GM18511 (cell line): ENCODE data around the gene MAPK7.

ENCODE experiments used
- ATAC-seq: cut with Tn5 transposase; IDR thresholded peaks from one replicate; pipeline ENCODE4 v1.9.1; 2021; ENCODE audit warnings: mild to moderate bottlenecking, moderate library complexity; ENCODE audit not compliant: unreplicated experiment

The MAPK7 gene

GRCh38 chr17:19377602-19378415 is 489 bp upstream of the MAPK7 start:
- ATAC-seq = peak; percentile 92

DNA sequence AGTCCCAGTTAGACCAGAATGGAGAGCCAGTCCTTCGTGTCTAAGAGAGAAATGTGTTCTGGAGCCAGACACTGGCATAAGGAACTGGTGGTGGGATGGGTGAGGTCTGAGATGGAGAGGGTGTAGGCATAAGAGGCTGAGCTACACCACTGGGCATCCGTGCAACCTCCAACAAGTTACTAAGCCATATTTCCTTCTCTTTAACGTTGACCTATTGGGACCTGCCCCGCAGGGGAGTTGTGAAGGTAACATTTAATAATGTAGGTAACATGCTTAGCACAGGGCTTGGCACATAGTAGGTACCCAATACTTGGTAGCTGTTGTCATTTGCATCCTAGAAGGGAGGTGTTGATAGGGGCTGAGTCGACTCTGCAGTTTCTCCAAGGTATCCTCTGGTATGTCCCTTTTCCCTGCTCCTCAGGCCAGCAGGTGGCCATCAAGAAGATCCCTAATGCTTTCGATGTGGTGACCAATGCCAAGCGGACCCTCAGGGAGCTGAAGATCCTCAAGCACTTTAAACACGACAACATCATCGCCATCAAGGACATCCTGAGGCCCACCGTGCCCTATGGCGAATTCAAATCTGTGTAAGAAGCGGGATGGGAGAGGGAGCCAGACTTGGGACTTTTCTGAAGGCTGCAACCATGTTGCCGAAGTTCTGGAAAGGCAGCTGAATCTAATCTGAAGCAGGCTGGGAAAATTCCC is 1.2 kb downstream of the MAPK7 start:
- ATAC-seq = no peak

DNA sequence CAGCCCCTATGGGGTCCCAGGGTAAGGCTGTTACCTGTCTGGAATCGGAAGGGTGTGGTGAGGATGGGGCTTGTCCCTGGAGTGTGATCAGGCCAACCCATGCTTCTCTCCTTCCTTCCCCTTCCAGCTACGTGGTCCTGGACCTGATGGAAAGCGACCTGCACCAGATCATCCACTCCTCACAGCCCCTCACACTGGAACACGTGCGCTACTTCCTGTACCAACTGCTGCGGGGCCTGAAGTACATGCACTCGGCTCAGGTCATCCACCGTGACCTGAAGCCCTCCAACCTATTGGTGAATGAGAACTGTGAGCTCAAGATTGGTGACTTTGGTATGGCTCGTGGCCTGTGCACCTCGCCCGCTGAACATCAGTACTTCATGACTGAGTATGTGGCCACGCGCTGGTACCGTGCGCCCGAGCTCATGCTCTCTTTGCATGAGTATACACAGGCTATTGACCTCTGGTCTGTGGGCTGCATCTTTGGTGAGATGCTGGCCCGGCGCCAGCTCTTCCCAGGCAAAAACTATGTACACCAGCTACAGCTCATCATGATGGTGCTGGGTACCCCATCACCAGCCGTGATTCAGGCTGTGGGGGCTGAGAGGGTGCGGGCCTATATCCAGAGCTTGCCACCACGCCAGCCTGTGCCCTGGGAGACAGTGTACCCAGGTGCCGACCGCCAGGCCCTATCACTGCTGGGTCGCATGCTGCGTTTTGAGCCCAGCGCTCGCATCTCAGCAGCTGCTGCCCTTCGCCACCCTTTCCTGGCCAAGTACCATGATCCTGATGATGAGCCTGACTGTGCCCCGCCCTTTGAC is 2.4 kb downstream of the MAPK7 start:
- no peak for ATAC-seq

GRCh38 chr17:19381361-19381740 is 3.1 kb downstream of the MAPK7 start:
- ATAC-seq = no peak

DNA sequence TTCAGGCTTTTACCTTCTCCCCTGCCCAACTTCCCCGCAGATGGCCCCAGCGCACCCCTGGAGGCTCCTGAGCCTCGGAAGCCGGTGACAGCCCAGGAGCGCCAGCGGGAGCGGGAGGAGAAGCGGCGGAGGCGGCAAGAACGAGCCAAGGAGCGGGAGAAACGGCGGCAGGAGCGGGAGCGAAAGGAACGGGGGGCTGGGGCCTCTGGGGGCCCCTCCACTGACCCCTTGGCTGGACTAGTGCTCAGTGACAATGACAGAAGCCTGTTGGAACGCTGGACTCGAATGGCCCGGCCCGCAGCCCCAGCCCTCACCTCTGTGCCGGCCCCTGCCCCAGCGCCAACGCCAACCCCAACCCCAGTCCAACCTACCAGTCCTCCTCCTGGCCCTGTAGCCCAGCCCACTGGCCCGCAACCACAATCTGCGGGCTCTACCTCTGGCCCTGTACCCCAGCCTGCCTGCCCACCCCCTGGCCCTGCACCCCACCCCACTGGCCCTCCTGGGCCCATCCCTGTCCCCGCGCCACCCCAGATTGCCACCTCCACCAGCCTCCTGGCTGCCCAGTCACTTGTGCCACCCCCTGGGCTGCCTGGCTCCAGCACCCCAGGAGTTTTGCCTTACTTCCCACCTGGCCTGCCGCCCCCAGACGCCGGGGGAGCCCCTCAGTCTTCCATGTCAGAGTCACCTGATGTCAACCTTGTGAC is 3.6 kb downstream of the MAPK7 start:
- no peak for ATAC-seq

DNA sequence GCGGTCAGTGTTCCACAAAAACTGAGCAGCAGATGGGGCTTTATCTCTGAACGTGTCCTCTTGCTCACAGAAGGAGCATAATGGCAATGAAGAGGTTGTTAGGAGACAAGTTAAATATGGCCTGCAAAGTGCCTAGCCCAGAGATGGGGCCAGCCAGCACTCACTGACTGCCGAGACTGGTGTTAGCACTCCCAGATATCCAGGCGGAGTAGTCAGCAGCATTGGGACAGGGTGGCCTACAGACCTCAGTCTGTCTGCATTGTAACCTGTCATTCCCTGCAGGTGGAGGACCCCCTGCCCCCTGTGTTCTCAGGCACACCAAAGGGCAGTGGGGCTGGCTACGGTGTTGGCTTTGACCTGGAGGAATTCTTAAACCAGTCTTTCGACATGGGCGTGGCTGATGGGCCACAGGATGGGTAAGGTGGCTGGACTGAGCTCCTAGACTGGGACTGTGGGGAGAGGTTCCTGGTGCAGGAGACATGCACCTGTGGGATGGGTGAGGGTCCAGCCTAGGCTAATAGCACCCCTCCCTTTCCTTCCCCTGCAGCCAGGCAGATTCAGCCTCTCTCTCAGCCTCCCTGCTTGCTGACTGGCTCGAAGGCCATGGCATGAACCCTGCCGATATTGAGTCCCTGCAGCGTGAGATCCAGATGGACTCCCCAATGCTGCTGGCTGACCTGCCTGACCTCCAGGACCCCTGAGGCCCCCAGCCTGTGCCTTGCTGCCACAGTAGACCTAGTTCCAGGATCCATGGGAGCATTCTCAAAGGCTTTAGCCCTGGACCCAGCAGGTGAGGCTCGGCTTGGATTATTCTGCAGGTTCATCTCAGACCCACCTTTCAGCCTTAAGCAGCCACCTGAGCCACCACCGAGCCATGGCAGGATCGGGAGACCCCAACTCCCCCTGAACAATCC is 4.5 kb downstream of the MAPK7 start:
- ATAC-seq = no peak

- no peak for ATAC-seq
These were observed 5.6 kb downstream of the MAPK7 start for GRCh38 chr17:19383681-19384470.

DNA sequence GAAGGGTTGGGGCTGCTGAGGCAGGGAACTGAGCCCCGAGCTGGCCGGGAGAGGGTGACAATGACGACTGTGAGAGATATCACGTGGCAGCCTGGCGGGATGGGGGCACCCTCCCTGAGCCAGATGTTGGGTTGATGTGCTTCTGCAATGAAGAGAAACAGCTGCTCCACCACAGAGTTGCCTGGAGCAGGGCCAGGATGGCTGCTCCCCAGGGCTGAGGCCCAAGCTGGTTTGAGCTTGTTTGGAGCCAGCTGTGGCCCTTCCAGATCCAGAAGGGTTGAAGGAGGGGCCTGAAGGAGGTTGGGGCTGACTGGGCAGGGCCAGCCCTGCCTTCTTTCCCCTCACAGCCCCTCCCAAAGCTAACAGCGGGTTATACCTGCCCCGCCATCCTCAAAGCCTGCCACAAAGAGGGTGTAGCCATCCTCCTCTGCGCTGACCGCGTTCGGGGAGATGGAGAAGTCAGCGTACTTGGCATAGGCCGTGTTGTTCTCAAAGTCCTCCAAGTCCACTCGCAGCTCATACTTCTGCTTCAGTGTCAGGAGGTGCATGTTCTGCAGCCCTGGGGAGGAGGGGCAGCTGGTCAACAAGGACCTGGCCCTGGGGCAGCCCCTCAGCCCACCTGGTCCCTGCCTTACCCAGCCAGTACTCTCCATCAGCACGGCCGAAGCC is 6.6 kb downstream of the MAPK7 start:
- ATAC-seq = no peak

GRCh38 chr17:19385521-19385983 is 7.3 kb downstream of the MAPK7 start:
- no peak for ATAC-seq

DNA sequence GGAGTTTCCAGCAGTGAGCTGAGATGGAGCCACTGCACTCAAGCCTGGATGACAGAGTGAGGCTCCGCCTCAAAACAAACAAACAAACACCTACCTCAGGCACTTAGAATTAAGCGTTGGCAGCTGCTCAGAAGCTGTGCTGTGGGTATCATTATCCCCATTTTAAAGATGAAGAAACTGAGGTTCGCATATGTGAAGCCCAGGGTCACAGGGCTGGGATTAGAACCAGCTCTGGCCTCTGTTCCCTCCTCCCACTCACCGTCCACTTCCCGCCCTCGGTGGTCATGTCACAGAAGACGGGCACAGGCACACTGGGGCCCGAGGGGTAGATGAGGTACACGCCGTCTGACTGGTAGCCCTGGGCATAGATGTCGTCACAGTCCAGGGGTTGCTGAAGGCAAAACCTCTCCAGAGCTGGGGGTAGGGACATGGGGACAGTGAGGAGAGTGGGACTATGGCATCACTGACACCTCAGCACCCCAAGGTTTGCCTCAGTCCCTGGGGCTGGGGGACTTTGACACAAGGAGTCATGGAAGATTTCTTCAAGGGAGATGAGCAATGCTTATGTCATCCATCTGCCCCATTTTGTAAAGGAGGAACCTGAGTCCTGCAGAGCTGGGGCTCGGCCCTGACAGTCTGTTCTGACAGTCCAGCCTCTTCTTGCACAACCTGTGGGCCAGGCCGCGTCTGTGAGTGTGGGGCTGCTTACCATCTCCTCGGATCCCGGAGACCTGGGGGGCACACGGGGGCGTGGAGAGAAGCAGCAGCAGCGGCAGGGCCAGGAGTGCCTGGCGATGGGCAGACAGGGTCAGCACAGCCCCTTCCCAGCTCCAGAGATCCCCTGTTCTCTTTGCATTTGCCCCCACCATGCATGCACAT is 8.0 kb downstream of the MAPK7 start:
- no peak for ATAC-seq

DNA sequence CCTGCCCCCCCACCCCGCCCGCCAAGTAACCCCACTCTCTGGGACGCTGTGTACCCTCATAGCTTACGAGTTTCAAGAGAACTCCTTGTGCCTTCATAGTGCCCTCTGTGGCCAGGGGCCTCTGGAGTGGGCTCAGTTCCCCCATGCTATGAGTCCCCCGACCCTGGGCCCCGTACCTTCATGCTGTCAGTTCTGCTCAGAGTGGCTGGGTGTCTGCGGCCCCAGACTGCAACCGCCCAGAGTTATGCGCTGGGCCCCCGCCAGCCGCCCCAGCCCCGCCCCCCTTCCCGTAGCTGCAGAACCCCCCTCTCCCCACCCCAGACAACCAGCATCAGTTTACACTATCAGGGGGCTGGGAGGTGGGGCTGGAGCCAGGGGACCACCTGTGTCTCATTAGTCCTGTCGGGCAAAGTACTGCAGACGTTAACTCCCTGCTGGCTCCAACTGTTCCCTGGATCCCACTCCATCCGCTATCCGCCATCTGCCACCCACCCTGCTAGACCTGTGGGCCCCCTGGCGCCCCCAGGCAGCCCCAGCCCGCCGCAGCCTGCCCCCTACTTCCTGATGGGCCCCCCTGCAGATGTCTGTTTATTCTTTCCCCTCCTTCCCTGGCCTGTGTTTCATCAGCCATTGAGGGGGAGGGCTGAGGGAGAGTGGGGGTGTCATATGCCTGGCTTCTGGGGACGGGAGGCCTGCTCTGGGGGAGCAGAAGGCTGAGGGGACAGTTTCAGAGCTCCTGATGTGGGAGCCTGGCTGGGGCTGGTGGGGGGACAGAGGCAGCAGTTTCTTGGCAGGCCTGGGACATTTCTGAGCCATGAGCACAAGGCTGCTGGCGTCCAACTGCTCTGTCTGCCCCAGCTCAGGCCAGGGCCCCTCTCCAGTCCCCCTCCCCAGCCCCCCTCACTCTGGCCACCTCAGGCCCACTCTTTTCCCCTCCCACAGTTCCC is 8.9 kb downstream of the MAPK7 start, which contains the start of gene MFAP4:
TSS of gene MFAP4 (minus strand) at position 217 of the 947 bp plus-strand sequence. CDS start at position 182, 35 bp downstream.
- ATAC-seq = no peak

DNA sequence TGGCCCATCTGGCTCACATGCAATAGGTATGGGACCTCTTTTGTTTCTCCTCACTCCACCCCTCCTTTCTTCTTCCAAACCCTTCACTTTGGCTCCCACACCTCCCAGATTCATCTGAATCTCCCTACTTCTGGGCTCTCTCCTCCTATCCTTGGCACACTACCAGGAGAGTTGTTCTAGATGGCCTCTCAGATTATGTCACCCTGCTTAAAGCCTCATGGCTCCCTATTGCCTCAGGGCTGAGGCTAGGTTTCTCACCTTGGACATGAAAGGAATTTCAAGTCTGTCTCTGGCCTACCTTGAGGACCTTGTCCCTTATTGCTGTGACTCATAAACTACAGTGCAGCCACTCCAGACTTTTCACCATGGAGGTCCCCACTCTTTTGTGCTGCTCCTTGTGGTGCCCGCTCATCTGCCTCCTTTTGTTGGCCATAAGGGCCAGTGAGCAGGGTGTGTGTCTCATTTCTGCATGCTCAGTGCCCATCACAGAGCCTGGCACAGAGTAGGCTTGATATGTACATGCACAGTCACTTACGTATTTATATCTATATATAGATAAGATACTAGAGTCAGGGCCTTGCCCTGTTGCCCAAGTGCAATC is 9.7 kb downstream of the MAPK7 start:
- ATAC-seq = no peak

- ATAC-seq = no peak
These were observed 10.8 kb downstream of the MAPK7 start for GRCh38 chr17:19388791-19389785.

GRCh38 chr17:19390951-19391350 is 12.7 kb downstream of the MAPK7 start:
- ATAC-seq = no peak

GRCh38 chr17:19391432-19391831 is 13.1 kb downstream of the MAPK7 start:
- ATAC-seq = no peak
